Measurements from ENCODE around the gene LIN37.

DNA sequence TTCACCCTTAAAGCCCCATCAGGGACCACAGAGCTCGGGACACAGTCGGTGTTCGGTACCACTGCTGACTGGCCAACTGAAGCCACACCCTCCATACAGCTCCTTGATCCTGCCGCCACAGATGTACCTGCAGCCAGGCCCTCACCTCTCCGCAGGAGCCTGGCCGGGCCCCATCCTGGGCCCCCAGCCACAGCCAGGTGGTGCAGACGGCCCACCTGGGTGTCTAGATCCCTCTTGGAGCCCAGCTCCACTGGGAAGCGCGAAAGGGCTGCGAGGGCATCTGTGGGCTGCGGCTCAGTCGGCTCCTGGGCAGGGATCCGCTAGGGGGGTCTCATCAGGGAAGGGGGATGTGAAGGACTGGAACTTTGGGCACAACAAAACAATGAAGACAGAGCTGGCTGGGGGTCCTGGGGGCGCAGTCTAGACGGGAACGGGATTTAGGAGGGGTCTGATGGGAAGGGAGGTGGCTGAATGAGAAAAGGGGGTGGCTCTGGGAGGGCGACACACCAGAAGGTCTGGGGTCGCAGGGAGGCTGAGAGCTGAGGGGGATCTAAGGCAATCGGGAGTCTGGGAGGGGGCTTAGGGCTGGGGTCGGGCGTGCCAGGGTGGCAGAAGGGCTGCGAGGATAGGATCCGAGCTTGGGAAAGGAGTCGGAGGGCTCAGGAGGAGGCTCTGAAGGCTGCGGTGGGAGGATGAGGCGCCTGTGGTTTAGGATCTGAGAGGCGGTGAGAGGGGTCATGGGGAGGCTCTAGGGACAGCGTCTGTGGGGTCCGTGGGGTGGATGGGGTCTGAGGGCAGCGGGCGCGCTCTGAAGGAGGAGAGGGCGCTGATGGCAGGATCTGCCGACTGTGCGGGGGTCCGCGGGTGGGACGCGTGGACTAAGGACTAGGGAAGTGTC is 48.5 kb downstream of the LIN37 start:
- TF ChIP-seq, protein P1, sequence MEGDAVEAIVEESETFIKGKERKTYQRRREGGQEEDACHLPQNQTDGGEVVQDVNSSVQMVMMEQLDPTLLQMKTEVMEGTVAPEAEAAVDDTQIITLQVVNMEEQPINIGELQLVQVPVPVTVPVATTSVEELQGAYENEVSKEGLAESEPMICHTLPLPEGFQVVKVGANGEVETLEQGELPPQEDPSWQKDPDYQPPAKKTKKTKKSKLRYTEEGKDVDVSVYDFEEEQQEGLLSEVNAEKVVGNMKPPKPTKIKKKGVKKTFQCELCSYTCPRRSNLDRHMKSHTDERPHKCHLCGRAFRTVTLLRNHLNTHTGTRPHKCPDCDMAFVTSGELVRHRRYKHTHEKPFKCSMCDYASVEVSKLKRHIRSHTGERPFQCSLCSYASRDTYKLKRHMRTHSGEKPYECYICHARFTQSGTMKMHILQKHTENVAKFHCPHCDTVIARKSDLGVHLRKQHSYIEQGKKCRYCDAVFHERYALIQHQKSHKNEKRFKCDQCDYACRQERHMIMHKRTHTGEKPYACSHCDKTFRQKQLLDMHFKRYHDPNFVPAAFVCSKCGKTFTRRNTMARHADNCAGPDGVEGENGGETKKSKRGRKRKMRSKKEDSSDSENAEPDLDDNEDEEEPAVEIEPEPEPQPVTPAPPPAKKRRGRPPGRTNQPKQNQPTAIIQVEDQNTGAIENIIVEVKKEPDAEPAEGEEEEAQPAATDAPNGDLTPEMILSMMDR (IDR thresholded peaks at IDR 0.05 in 4 of 5, conservative IDR thresholded peaks at IDR 0.05 in 1 of 5), result no peak
- no peak for TF ChIP-seq POLR2A (IDR thresholded peaks at IDR 0.05)
